Loucy (cell line): ENCODE results near the gene NSD1.

Experiments
- CTCF ChIP-seq: fragments of 200-600 bp; sonication (generic); conservative IDR thresholded peaks from 2 replicates; pipeline ENCODE4 v1.5.1; 2014; ENCODE audit warnings: mild to moderate bottlenecking, antibody characterized with exemption, low read length
- EZH2phosphoT487 ChIP-seq: fragments of 200-600 bp; IDR thresholded peaks from 2 replicates; pipeline ENCODE4 v1.6.1; 2018; ENCODE audit warnings: antibody characterized with exemption, mild to moderate bottlenecking, moderate library complexity, borderline replicate concordance

GRCh38 chr5:177087398-177088005, 46.1 kb upstream of the NSD1 start:
- TF ChIP-seq CTCF (no peak), EZH2phosphoT487 (no peak)
